IMR-90 (cell line): ENCODE measurements around the gene PITRM1. TPM values are rescaled to one million over a fixed set of nuclear protein-coding genes. Genes with fewer than 3 reads are reported as not detected.

Experiments used
- ATAC-seq: fragments of 200-7000 bp; cut with Tn5 transposase; 2 replicates; pipeline ENCODE4 v1.9.1; 2020; ENCODE audit warnings: low read depth, mild to moderate bottlenecking, moderate library complexity
- BruUV-seq: library from RNA; stranded (reverse); fragments of 400-500 nt; replicated peaks from 2 replicates; lab custom pipeline; 2021; lab: Mats Ljungman, UMichigan
- CTCF ChIA-PET: fragments of 300-600 bp; formaldehyde crosslinking; extraction: SDS; loops from one replicate; lab custom pipeline; 2021; ENCODE audit warnings: antibody characterized with exemption; lab: Yijun Ruan, JAX
- POLR2A ChIA-PET: fragments of 300-600 bp; sonication (Branson Sonifier 250); formaldehyde crosslinking; loops from one replicate; lab custom pipeline; 2022; ENCODE audit warnings: antibody characterized with exemption; ENCODE audit not compliant: unreplicated experiment; lab: Charles Lee
- DNase-seq: peaks from one replicate; pipeline ENCODE4 v3.0.0; 2013
- H2AFZ ChIP-seq: replicated peaks from 2 replicates; pipeline ENCODE3; 2013; ENCODE audit warnings: low read length, mild to moderate bottlenecking; ENCODE audit not compliant: poor library complexity
- H2AK5ac ChIP-seq: 2 replicates; pipeline ENCODE4 v1.6.1; 2013; ENCODE audit warnings: low read depth, low read length, inconsistent platforms
- H2AK9ac ChIP-seq: replicated peaks from 2 replicates; pipeline ENCODE3; 2013; ENCODE audit warnings: mild to moderate bottlenecking, low read depth, low read length, moderate library complexity; ENCODE audit not compliant: poor library complexity
- H2BK120ac ChIP-seq: 2 replicates; pipeline ENCODE4 v1.6.1; 2013; ENCODE audit warnings: low read depth, low read length, inconsistent platforms
- H2BK15ac ChIP-seq: 3 replicates; pipeline ENCODE4 v1.6.1; 2013; ENCODE audit warnings: low read depth, low read length, inconsistent platforms
- H2BK20ac ChIP-seq: 2 replicates; pipeline ENCODE4 v1.6.1; 2013; ENCODE audit warnings: low read depth, mild to moderate bottlenecking, inconsistent platforms, low read length, moderate library complexity
- H2BK5ac ChIP-seq: 2 replicates; pipeline ENCODE4 v1.6.1; 2013; ENCODE audit warnings: mild to moderate bottlenecking, low read depth, low read length, inconsistent platforms; ENCODE audit not compliant: poor library complexity, severe bottlenecking
- H3K14ac ChIP-seq: replicated peaks from 2 replicates; pipeline ENCODE4 v1.6.1; 2013; ENCODE audit warnings: low read depth, low read length, inconsistent platforms
- H3K18ac ChIP-seq: 2 replicates; pipeline ENCODE4 v1.6.1; 2013; ENCODE audit warnings: low read depth, low read length, control low read depth
- H3K23ac ChIP-seq: 2 replicates; pipeline ENCODE4 v1.6.1; 2013; ENCODE audit warnings: low read depth, low read length, inconsistent platforms
- H3K27ac ChIP-seq: 2 replicates; pipeline ENCODE4 v1.5.1; 2013; ENCODE audit warnings: mild to moderate bottlenecking, control low read depth, low read length; ENCODE audit not compliant: insufficient read depth
- H3K27me3 ChIP-seq: 2 replicates; pipeline ENCODE4 v1.6.1; 2013; ENCODE audit warnings: low read length; ENCODE audit not compliant: control insufficient read depth, insufficient read depth
- H3K36me3 ChIP-seq: 2 replicates; pipeline ENCODE4 v1.6.1; 2013; ENCODE audit warnings: low read length, mixed read lengths; ENCODE audit not compliant: control insufficient read depth, insufficient read depth
- H3K4ac ChIP-seq: 2 replicates; pipeline ENCODE4 v1.6.1; 2013; ENCODE audit warnings: low read depth, low read length, inconsistent platforms
- H3K4me1 ChIP-seq: 2 replicates; pipeline ENCODE4 v1.6.1; 2013; ENCODE audit warnings: low read length, mixed read lengths; ENCODE audit not compliant: control insufficient read depth, insufficient read depth
- H3K4me2 ChIP-seq: 2 replicates; pipeline ENCODE4 v1.6.1; 2013; ENCODE audit warnings: low read depth, mild to moderate bottlenecking, control low read depth, low read length, moderate library complexity
- H3K4me3 ChIP-seq: 2 replicates; pipeline ENCODE4 v1.5.1; 2013; ENCODE audit warnings: low read depth, mild to moderate bottlenecking, control low read depth, low read length, moderate library complexity; ENCODE audit not compliant: insufficient read depth
- H3K56ac ChIP-seq: 2 replicates; pipeline ENCODE4 v1.6.1; 2013; ENCODE audit warnings: low read length, inconsistent platforms; ENCODE audit not compliant: insufficient read depth; ENCODE audit errors: extremely low read depth
- H3K79me1 ChIP-seq, 2 experiments: 2 replicates each; pipeline ENCODE4 v1.6.1; 2013; ENCODE audit warnings: low read length in 2 of 2, inconsistent platforms in 1 of 2, low read depth in 1 of 2
- H3K9ac ChIP-seq: 2 replicates; pipeline ENCODE4 v1.6.1; 2013; ENCODE audit warnings: low read depth, low read length, control low read depth
- H3K9me1 ChIP-seq: 2 replicates; pipeline ENCODE4 v1.6.1; 2013; ENCODE audit warnings: low read length, inconsistent platforms; ENCODE audit not compliant: insufficient read depth
- H3K9me3 ChIP-seq: 2 replicates; pipeline ENCODE4 v1.6.1; 2013; ENCODE audit warnings: low read length; ENCODE audit not compliant: control insufficient read depth, insufficient read depth
- H4K20me1 ChIP-seq: 2 replicates; pipeline ENCODE4 v1.6.1; 2013; ENCODE audit warnings: low read length, inconsistent platforms; ENCODE audit not compliant: insufficient read depth
- H4K5ac ChIP-seq: 2 replicates; pipeline ENCODE4 v1.6.1; 2013; ENCODE audit warnings: mild to moderate bottlenecking, low read depth, low read length, control low read depth
- H4K8ac ChIP-seq, 2 experiments: 2 replicates each; pipeline ENCODE4 v1.6.1; 2013; ENCODE audit warnings: low read depth in 2 of 2, low read length in 2 of 2, control low read depth in 1 of 2, inconsistent platforms in 1 of 2
- H4K91ac ChIP-seq: 2 replicates; pipeline ENCODE4 v1.6.1; 2013; ENCODE audit warnings: low read depth, low read length, inconsistent platforms; ENCODE audit not compliant: insufficient read depth
- BHLHE40 ChIP-seq: fragments of 150-350 bp; IDR thresholded peaks from 2 replicates; pipeline ENCODE4 v1.6.1; 2016; ENCODE audit warnings: mild to moderate bottlenecking, low read depth, low read length
- CEBPB ChIP-seq: IDR thresholded peaks from 2 replicates; pipeline ENCODE4 v1.6.1; 2012; ENCODE audit warnings: low read depth, low read length, improper control_type of control experiment
- CHD1 ChIP-seq: IDR thresholded peaks from 2 replicates; pipeline ENCODE4 v1.6.1; 2012; ENCODE audit warnings: low read depth, low read length, improper control_type of control experiment
- CTCF ChIP-seq: conservative IDR thresholded peaks from 2 replicates; pipeline ENCODE4 v1.5.1; 2012; ENCODE audit warnings: mild to moderate bottlenecking, low read depth, low read length, improper control_type of control experiment
- FOS ChIP-seq: fragments of 150-350 bp; IDR thresholded peaks from 2 replicates; pipeline ENCODE4 v1.6.1; 2016; ENCODE audit warnings: low read depth, low read length
- MAFK ChIP-seq: IDR thresholded peaks from 2 replicates; pipeline ENCODE4 v1.6.1; 2012; ENCODE audit warnings: low read depth, low read length, improper control_type of control experiment
- MAZ ChIP-seq: IDR thresholded peaks from 2 replicates; pipeline ENCODE4 v1.6.1; 2012; ENCODE audit warnings: low read depth, mild to moderate bottlenecking, low read length, improper control_type of control experiment, moderate library complexity, borderline replicate concordance
- MXI1 ChIP-seq: IDR thresholded peaks from 2 replicates; pipeline ENCODE4 v1.6.1; 2012; ENCODE audit warnings: low read depth, mild to moderate bottlenecking, low read length, moderate library complexity, borderline replicate concordance
- NFE2L2 ChIP-seq: fragments of 150-350 bp; IDR thresholded peaks from 2 replicates; pipeline ENCODE4 v1.6.1; 2016; ENCODE audit warnings: low read depth, mild to moderate bottlenecking, low read length
- POLR2A ChIP-seq: IDR thresholded peaks from 2 replicates; pipeline ENCODE4 v1.6.1; 2012; ENCODE audit warnings: mild to moderate bottlenecking, low read depth, low read length
- RAD21 ChIP-seq: IDR thresholded peaks from 2 replicates; pipeline ENCODE4 v1.6.1; 2012; ENCODE audit warnings: low read length, improper control_type of control experiment
- RCOR1 ChIP-seq: IDR thresholded peaks from 2 replicates; pipeline ENCODE4 v1.6.1; 2012; ENCODE audit warnings: mild to moderate bottlenecking, low read length, improper control_type of control experiment; ENCODE audit not compliant: insufficient replicate concordance
- RFX5 ChIP-seq: IDR thresholded peaks from 2 replicates; pipeline ENCODE4 v1.8.0; 2012; ENCODE audit warnings: low read depth, mild to moderate bottlenecking, low read length, moderate library complexity
- SMC3 ChIP-seq: fragments of 150-350 bp; IDR thresholded peaks from 2 replicates; pipeline ENCODE4 v1.6.1; 2016; ENCODE audit warnings: low read depth, mild to moderate bottlenecking, antibody characterized with exemption, low read length, moderate library complexity
- WGBS, 2 experiments: methylation state at CpG; one replicate each; pipeline versions ENCODE4 v1.1.5 to v1.1.7; 2013; ENCODE audit warnings: missing lambda C conversion rate in 2 of 2; ENCODE audit not compliant: insufficient read length in 1 of 2; ENCODE audit errors: extremely low coverage in 2 of 2; 5-methylcytosine and 5-hydroxymethylcytosine counted together
- dilution Hi-C: fragments of 300-500 bp; cut with HindIII; formaldehyde crosslinking; loops from one replicate; pipeline ENCODE4 v1.14.3; 2018; ENCODE audit warnings: low sequenced_read_pairs; ENCODE audit not compliant: unreplicated experiment
- in situ Hi-C: fragments of 300-500 bp; cut with MboI; formaldehyde crosslinking; loops from 3 replicates; pipeline ENCODE4 v1.14.3; 2019; ENCODE audit warnings: low sequenced_read_pairs, inconsistent platforms, mixed read lengths
- intact Hi-C: fragments of 100-400 bp; cut with micrococcal nuclease; formaldehyde crosslinking; loops from 2 replicates; pipeline ENCODE4 v1.10.0; 2022
- polyA plus RNA-seq, 3 experiments: library from polyadenylated mRNA; depleted of rRNA; stranded (reverse); fragments of >200 nt; gene quantifications; 2 replicates each; pipeline ENCODE4 v1.2.3, GENCODE V29; 2012; ENCODE audit warnings: low replicate concordance in 1 of 3
- total RNA-seq: library from RNA; depleted of rRNA; stranded (reverse); fragments of >200 nt; gene quantifications from 2 replicates; pipeline ENCODE4 v1.2.3, GENCODE V29; 2012
- TF ChIP-seq, protein P1 (sequence below): fragments of 150-350 bp; IDR thresholded peaks from 2 replicates; pipeline ENCODE4 v1.6.1; 2016; ENCODE audit warnings: low read depth, mild to moderate bottlenecking, low read length, moderate library complexity, borderline replicate concordance
- TF ChIP-seq, protein P2 (sequence below): fragments of 150-350 bp; IDR thresholded peaks from 2 replicates; pipeline ENCODE4 v1.6.1; 2017; ENCODE audit warnings: mild to moderate bottlenecking, antibody characterized with exemption, low read length, low read depth

PITRM1 gene
- total and polyA plus RNA-seq, 2 of the 4 experiments (the other 2 are of a cell fraction) = 97.1 to 124 TPM

GRCh38 chr10:3122034-3122433 is 50.5 kb downstream of the PITRM1 start:
- Histone ChIP-seq H2AK9ac (no peak overlapping the region), H3K4me3 (no peak overlapping the region), H4K91ac (no peak overlapping the region), H4K20me1 (peaks cover 24% of the 10 kb centered on the region), H3K14ac (no peak overlapping the region), H3K4ac (no peak overlapping the region), H2BK120ac (no peak overlapping the region), H3K27me3 (no peaks in the 10 kb centered on the region), H4K8ac (no peak overlapping the region), H4K5ac (no peak overlapping the region), H3K23ac (no peak overlapping the region), H3K18ac (no peak overlapping the region), H3K56ac (no peak overlapping the region), H3K9me3 (no peaks in the 10 kb centered on the region), H2AK5ac (no peak overlapping the region), H3K36me3 (peaks cover 81% of the 10 kb centered on the region), H3K4me1 (no peaks in the 10 kb centered on the region), H3K4me2 (no peak overlapping the region), H3K27ac (no peak overlapping the region), H2BK20ac (no peak overlapping the region), H2BK15ac (no peak overlapping the region), H3K79me1 (peaks cover 27 to 47% of the 10 kb centered on the region in 2 experiments), H3K9me1 (peaks cover 13% of the 10 kb centered on the region; the same call in 1 of the 2 replicates), H3K9ac (no peak overlapping the region), H2BK5ac (no peak overlapping the region), H2AFZ (no peak overlapping the region)
- ChIA-PET CTCF (interaction anchor here (0.6 to 0.7 kb wide), 2 partner anchors 34 to 1022 kb away, joined by 3 to 4 read pairs; no protein-coding TSS in a partner anchor), POLR2A (no interaction called here)
- no TSS peak for BruUV-seq
- intact Hi-C loops (no loop called here), in situ Hi-C loops (no loop called here), dilution Hi-C loops (no loop called here)
- ATAC-seq = no peak
- no peak for DNase-seq
- TF ChIP-seq MAFK (no peak), CTCF (no peak), MAZ (no peak), BHLHE40 (no peak), FOS (no peak), CHD1 (no peak), RFX5 (no peak), SMC3 (no peak), RCOR1 (no peak), NFE2L2 (no peak), RAD21 (no peak), MXI1 (no peak), CEBPB (no peak), POLR2A (no peak)
- TF ChIP-seq, protein P1, sequence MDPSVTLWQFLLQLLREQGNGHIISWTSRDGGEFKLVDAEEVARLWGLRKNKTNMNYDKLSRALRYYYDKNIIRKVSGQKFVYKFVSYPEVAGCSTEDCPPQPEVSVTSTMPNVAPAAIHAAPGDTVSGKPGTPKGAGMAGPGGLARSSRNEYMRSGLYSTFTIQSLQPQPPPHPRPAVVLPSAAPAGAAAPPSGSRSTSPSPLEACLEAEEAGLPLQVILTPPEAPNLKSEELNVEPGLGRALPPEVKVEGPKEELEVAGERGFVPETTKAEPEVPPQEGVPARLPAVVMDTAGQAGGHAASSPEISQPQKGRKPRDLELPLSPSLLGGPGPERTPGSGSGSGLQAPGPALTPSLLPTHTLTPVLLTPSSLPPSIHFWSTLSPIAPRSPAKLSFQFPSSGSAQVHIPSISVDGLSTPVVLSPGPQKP = no peak
- TF ChIP-seq, protein P2, sequence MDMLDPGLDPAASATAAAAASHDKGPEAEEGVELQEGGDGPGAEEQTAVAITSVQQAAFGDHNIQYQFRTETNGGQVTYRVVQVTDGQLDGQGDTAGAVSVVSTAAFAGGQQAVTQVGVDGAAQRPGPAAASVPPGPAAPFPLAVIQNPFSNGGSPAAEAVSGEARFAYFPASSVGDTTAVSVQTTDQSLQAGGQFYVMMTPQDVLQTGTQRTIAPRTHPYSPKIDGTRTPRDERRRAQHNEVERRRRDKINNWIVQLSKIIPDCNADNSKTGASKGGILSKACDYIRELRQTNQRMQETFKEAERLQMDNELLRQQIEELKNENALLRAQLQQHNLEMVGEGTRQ = no peak
- 90% methylated on average over 6 of the region's 14 CpGs; no CpG with 5 or more reads in 1 of the 2 experiments for WGBS, 2 experiments
